Activated T-cell treated with anti-CD3 and anti-CD28 coated beads, Interleukin-2, amount 50 U/mL, for 72 hours (primary cell): Measurements from ENCODE around the gene C19orf53. TPM values are rescaled to one million over a fixed set of nuclear protein-coding genes. Genes with fewer than 3 reads are reported as not detected.

ENCODE experiments used
- ATAC-seq, 2 donors: fragments of 150-1000 bp; cut with Tn5 transposase; replicated peaks in 1 of 2; 2 replicates each; pipeline ENCODE4 v1.10.0; 2021; ENCODE audit warnings: moderate library complexity in 2 of 2, mild to moderate bottlenecking in 1 of 2
- DNase-seq, 2 donors: peaks; one replicate each; pipeline ENCODE4 v3.0.0; 2021 to 2022; ENCODE audit warnings: mixed read lengths in 1 of 2
- H3K27ac Mint-ChIP-seq: one replicate; pipeline ENCODE4 v1.8.0; 2022; ENCODE audit warnings: mild to moderate bottlenecking, moderate library complexity, mixed read lengths
- H3K27me3 Mint-ChIP-seq: one replicate; pipeline ENCODE4 v1.8.0; 2022; ENCODE audit warnings: low read depth, mixed read lengths
- H3K36me3 Mint-ChIP-seq, 2 donors: one replicate each; pipeline ENCODE4 v1.8.0; 2022; ENCODE audit warnings: mixed read lengths in 2 of 2, mild to moderate bottlenecking in 1 of 2; ENCODE audit not compliant: insufficient read depth in 2 of 2
- H3K4me1 Mint-ChIP-seq: one replicate; pipeline ENCODE4 v1.8.0; 2022; ENCODE audit warnings: low read depth, mixed read lengths
- H3K4me3 Mint-ChIP-seq, 2 donors: one replicate each; pipeline ENCODE4 v1.8.0; 2022; ENCODE audit warnings: mild to moderate bottlenecking in 2 of 2, mixed read lengths in 2 of 2, moderate library complexity in 2 of 2
- H3K9me3 Mint-ChIP-seq, 2 donors: one replicate each; pipeline ENCODE4 v1.8.0; 2022; ENCODE audit warnings: mixed read lengths in 2 of 2
- total RNA-seq, 2 donors: library from RNA; stranded (reverse); gene quantifications; one replicate each; pipeline ENCODE4 v1.2.3, GENCODE V29; 2022

The C19orf53 gene
- total RNA-seq, result 10 to 100 TPM; 76.5 to 88.1 TPM

GRCh38 chr19:13774217-13775191 lies at the start of gene C19orf53:
Gene C19orf53, plus strand, starts transcription at chr19:13774456. Its CDS starts 22 bp downstream, at chr19:13774478.
- DNase-seq, result peak; percentile 91 to 92
- H3K4me1 Mint-ChIP-seq, result peaks cover 26% of the 10 kb centered on the region
- peak; percentile 100 for ATAC-seq
- H3K27ac Mint-ChIP-seq, result peak within 1 kb of the TSS; percentile 91
- H3K4me3 Mint-ChIP-seq, result peak within 1 kb of the TSS; percentile 95 to 96
- H3K36me3 Mint-ChIP-seq, result peaks cover 2 to 18% of the 10 kb centered on the region in 2 donors
- no peaks in the 10 kb centered on the region for H3K27me3 Mint-ChIP-seq
- H3K9me3 Mint-ChIP-seq, result no peaks in the 10 kb centered on the region

- no peak for ATAC-seq
- peaks cover 19% of the 10 kb centered on the region for H3K4me1 Mint-ChIP-seq
- DNase-seq, result no peak
- H3K27ac Mint-ChIP-seq, result no peak overlapping the region
- H3K4me3 Mint-ChIP-seq, result no peak overlapping the region
- H3K9me3 Mint-ChIP-seq, result no peaks in the 10 kb centered on the region
- H3K36me3 Mint-ChIP-seq, result no peaks in the 10 kb centered on the region
- no peaks in the 10 kb centered on the region for H3K27me3 Mint-ChIP-seq
Observed at GRCh38 chr19:13726323-13726722, 47.9 kb upstream of the C19orf53 start.

- Mint-ChIP-seq H3K36me3 (no peaks in the 10 kb centered on the region), H3K4me3 (no peak overlapping the region), H3K4me1 (peaks cover 29% of the 10 kb centered on the region), H3K27ac (no peak overlapping the region), H3K27me3 (no peaks in the 10 kb centered on the region), H3K9me3 (no peaks in the 10 kb centered on the region)
- no peak for DNase-seq
- ATAC-seq, result no peak
Observed at GRCh38 chr19:13727798-13728197, 46.5 kb upstream of the C19orf53 start.

- peak overlapping the region; percentile 1 to 99 for H3K4me3 Mint-ChIP-seq
- H3K4me1 Mint-ChIP-seq, result peaks cover 29% of the 10 kb centered on the region
- H3K36me3 Mint-ChIP-seq, result no peaks in the 10 kb centered on the region
- DNase-seq (no peak), ATAC-seq (no peak)
- H3K27me3 Mint-ChIP-seq, result no peaks in the 10 kb centered on the region
- H3K27ac Mint-ChIP-seq, result peak overlapping the region; percentile 99
- H3K9me3 Mint-ChIP-seq, result no peaks in the 10 kb centered on the region
Observed at GRCh38 chr19:13729859-13730258, 44.4 kb upstream of the C19orf53 start.

- H3K9me3 Mint-ChIP-seq, result no peaks in the 10 kb centered on the region
- peaks cover 29% of the 10 kb centered on the region for H3K4me1 Mint-ChIP-seq
- H3K27ac Mint-ChIP-seq, result peak overlapping the region; percentile 99
- peak; percentile 100 for ATAC-seq
- no peaks in the 10 kb centered on the region for H3K36me3 Mint-ChIP-seq
- H3K4me3 Mint-ChIP-seq, result peak overlapping the region; percentile 87 to 99
- peak; percentile 95 to 97 for DNase-seq
- H3K27me3 Mint-ChIP-seq, result no peaks in the 10 kb centered on the region
Observed at GRCh38 chr19:13731147-13731964, 42.9 kb upstream of the C19orf53 start.

- Mint-ChIP-seq H3K27ac (no peak overlapping the region), H3K4me3 (peak overlapping the region; percentile 87 to 99), H3K27me3 (no peaks in the 10 kb centered on the region), H3K4me1 (peaks cover 29% of the 10 kb centered on the region), H3K9me3 (no peaks in the 10 kb centered on the region), H3K36me3 (no peaks in the 10 kb centered on the region)
- ATAC-seq, result no peak
- DNase-seq, result no peak
Observed at GRCh38 chr19:13732337-13732736, 41.9 kb upstream of the C19orf53 start.

- Mint-ChIP-seq H3K36me3 (no peaks in the 10 kb centered on the region), H3K4me3 (no peak overlapping the region), H3K27ac (no peak overlapping the region), H3K27me3 (no peaks in the 10 kb centered on the region), H3K4me1 (peaks cover 25% of the 10 kb centered on the region), H3K9me3 (no peaks in the 10 kb centered on the region)
- ATAC-seq, result no peak
- no peak for DNase-seq
Observed at GRCh38 chr19:13734751-13735150, 39.5 kb upstream of the C19orf53 start.

- ATAC-seq (no peak), DNase-seq (no peak)
- Mint-ChIP-seq H3K4me1 (no peaks in the 10 kb centered on the region), H3K27ac (no peak overlapping the region), H3K4me3 (no peak overlapping the region), H3K36me3 (no peaks in the 10 kb centered on the region), H3K27me3 (no peaks in the 10 kb centered on the region), H3K9me3 (no peaks in the 10 kb centered on the region)
Observed at GRCh38 chr19:13738073-13738472, 36.2 kb upstream of the C19orf53 start.

- no peak for DNase-seq
- Mint-ChIP-seq H3K9me3 (no peaks in the 10 kb centered on the region), H3K4me3 (no peak overlapping the region), H3K27ac (no peak overlapping the region), H3K4me1 (peaks cover 5% of the 10 kb centered on the region), H3K36me3 (no peaks in the 10 kb centered on the region), H3K27me3 (no peaks in the 10 kb centered on the region)
- no peak for ATAC-seq
Observed at GRCh38 chr19:13741893-13742292, 32.4 kb upstream of the C19orf53 start.

- Mint-ChIP-seq H3K4me1 (peaks cover 11% of the 10 kb centered on the region), H3K36me3 (no peaks in the 10 kb centered on the region), H3K27ac (no peak overlapping the region), H3K27me3 (no peaks in the 10 kb centered on the region), H3K4me3 (no peak overlapping the region), H3K9me3 (no peaks in the 10 kb centered on the region)
- DNase-seq (no peak), ATAC-seq (no peak)
Observed at GRCh38 chr19:13742756-13743155, 31.5 kb upstream of the C19orf53 start.

GRCh38 chr19:13744174-13744573 lies 30.1 kb upstream of the C19orf53 start:
- H3K4me1 Mint-ChIP-seq, result peaks cover 21% of the 10 kb centered on the region
- no peaks in the 10 kb centered on the region for H3K27me3 Mint-ChIP-seq
- no peaks in the 10 kb centered on the region for H3K9me3 Mint-ChIP-seq
- DNase-seq (no peak), ATAC-seq (no peak)
- peaks cover 0 to 2% of the 10 kb centered on the region in 2 donors for H3K36me3 Mint-ChIP-seq
- H3K27ac Mint-ChIP-seq, result no peak overlapping the region
- no peak overlapping the region for H3K4me3 Mint-ChIP-seq

GRCh38 chr19:13747098-13747453 lies 27.2 kb upstream of the C19orf53 start:
- Mint-ChIP-seq H3K4me1 (peaks cover 41% of the 10 kb centered on the region), H3K27ac (no peak overlapping the region), H3K36me3 (peaks cover 0 to 2% of the 10 kb centered on the region in 2 donors)

More at GRCh38 chr19:13747098-13747453, 27.2 kb upstream of the C19orf53 start:
- ATAC-seq (no peak), DNase-seq (no peak)
- no peaks in the 10 kb centered on the region for H3K27me3 Mint-ChIP-seq
- no peaks in the 10 kb centered on the region for H3K9me3 Mint-ChIP-seq
- H3K4me3 Mint-ChIP-seq, result peak overlapping the region; percentile 90 to 97
